HEK293 (cell line): ENCODE results near the gene THY1.

Source experiments
- ZBTB10 ChIP-seq: fragments of 450-650 bp; formaldehyde crosslinking; IDR thresholded peaks from 2 replicates; pipeline ENCODE4 v1.5.1; 2016; ENCODE audit warnings: missing biosample characterization, missing genetic modification characterization
- ZBTB7A ChIP-seq: fragments of 450-650 bp; formaldehyde crosslinking; IDR thresholded peaks from 2 replicates; pipeline ENCODE4 v1.5.1; 2016; ENCODE audit warnings: low read depth, missing biosample characterization, missing genetic modification characterization
- ZBTB8A ChIP-seq: fragments of 450-650 bp; formaldehyde crosslinking; IDR thresholded peaks from 2 replicates; pipeline ENCODE4 v1.5.1; 2016; ENCODE audit warnings: missing biosample characterization, missing genetic modification characterization
- ZNF292 ChIP-seq: fragments of 450-650 bp; formaldehyde crosslinking; IDR thresholded peaks from 2 replicates; pipeline ENCODE4 v1.5.1; 2016; ENCODE audit warnings: low read depth, missing biosample characterization, missing genetic modification characterization, borderline replicate concordance
- ZNF324 ChIP-seq: fragments of 450-650 bp; formaldehyde crosslinking; IDR thresholded peaks from 2 replicates; pipeline ENCODE4 v1.5.1; 2016; ENCODE audit warnings: missing biosample characterization, missing genetic modification characterization
- ZNF561 ChIP-seq: fragments of 450-650 bp; IDR thresholded peaks from 2 replicates; pipeline ENCODE4 v1.5.1; 2018; ENCODE audit warnings: missing biosample characterization, missing genetic modification characterization, borderline replicate concordance
- ZNF624 ChIP-seq: fragments of 450-650 bp; formaldehyde crosslinking; IDR thresholded peaks from 2 replicates; pipeline ENCODE4 v1.5.1; 2017; ENCODE audit warnings: missing biosample characterization, missing genetic modification characterization
- TF ChIP-seq, protein P1 (sequence below): fragments of 450-650 bp; formaldehyde crosslinking; IDR thresholded peaks from 2 replicates; pipeline ENCODE4 v1.5.1; 2016; ENCODE audit warnings: missing biosample characterization, missing genetic modification characterization

DNA sequence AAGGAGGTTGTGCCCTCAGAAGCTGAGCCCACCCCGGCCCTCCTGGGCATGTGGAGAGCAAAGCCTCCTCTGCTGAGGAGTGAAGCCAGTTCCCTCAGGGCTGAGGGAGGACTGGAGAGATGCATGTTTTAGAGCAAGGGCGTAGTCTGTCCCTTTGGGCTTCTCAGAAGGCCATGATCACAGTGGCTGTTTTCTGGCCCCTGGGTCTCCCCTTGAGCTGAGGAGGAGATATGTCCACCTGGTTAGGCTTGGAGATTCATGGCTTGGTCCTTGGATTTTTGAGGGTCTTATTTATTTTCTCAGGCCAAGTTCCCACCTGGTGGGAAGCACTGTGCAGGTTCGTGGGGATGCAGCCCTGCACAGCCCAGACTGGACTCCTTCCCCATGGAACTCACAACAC, 46.5 kb upstream of the THY1 start:
- TF ChIP-seq ZBTB7A, result no peak
- no peak for TF ChIP-seq ZNF292
- TF ChIP-seq, protein P1, sequence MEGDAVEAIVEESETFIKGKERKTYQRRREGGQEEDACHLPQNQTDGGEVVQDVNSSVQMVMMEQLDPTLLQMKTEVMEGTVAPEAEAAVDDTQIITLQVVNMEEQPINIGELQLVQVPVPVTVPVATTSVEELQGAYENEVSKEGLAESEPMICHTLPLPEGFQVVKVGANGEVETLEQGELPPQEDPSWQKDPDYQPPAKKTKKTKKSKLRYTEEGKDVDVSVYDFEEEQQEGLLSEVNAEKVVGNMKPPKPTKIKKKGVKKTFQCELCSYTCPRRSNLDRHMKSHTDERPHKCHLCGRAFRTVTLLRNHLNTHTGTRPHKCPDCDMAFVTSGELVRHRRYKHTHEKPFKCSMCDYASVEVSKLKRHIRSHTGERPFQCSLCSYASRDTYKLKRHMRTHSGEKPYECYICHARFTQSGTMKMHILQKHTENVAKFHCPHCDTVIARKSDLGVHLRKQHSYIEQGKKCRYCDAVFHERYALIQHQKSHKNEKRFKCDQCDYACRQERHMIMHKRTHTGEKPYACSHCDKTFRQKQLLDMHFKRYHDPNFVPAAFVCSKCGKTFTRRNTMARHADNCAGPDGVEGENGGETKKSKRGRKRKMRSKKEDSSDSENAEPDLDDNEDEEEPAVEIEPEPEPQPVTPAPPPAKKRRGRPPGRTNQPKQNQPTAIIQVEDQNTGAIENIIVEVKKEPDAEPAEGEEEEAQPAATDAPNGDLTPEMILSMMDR (tag by site-specific recombination), result no peak
- TF ChIP-seq ZNF561 (tag by site-specific recombination), result no peak
- no peak for TF ChIP-seq ZBTB8A
- TF ChIP-seq ZNF324 (tag by site-specific recombination), result no peak
- TF ChIP-seq ZNF624 (tag by site-specific recombination), result no peak
- TF ChIP-seq ZBTB10 (tag by site-specific recombination), result no peak
